Smooth muscle cell of the brain vasculature (primary cell): ENCODE measurements around the gene SIRPD.

Source experiments
- DNase-seq: peaks from one replicate; pipeline ENCODE4 v3.0.0-alpha.2; 2012; ENCODE audit warnings: low read depth, low spot score

The SIRPD gene

DNA sequence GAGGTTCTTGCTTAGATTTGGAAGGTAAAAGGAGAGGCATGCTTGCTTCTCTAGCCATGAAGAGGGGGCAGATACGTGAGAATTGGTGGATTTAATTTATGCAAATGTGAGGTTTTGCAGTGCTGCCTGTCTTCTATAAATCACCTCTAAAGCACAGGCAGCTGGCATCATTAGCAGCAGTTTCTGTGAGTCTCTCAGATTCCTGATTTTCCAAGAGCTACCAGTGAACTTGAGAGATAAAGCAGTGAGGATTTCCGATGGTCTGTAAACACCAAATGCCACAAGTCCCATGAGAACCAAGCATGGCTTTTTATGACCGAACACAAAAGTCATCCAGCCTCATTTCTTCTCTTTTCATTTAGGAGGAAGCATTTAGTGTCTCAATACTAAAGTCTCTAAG, 63.1 kb downstream of the SIRPD start:
- no peak for DNase-seq

DNA sequence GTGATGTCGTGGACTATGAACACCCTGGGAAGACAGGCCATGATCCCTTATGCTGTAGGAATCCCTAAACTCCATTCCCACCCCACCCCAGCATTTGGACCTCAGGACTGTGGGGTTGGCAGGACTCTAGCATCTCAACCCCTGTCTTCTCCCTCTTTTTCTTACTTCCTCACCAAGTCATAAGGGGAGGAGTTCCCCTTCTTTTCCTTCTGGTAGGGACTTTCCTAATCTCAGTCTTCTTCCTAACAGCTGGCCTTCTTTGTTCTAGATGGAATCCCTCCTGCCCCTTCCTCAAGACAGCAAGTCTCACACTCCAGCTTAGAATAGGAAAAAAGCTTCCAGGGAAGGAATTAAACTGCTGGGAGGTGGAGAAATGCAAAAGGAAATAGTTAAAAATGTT, 64.0 kb downstream of the SIRPD start:
- no peak for DNase-seq

DNA sequence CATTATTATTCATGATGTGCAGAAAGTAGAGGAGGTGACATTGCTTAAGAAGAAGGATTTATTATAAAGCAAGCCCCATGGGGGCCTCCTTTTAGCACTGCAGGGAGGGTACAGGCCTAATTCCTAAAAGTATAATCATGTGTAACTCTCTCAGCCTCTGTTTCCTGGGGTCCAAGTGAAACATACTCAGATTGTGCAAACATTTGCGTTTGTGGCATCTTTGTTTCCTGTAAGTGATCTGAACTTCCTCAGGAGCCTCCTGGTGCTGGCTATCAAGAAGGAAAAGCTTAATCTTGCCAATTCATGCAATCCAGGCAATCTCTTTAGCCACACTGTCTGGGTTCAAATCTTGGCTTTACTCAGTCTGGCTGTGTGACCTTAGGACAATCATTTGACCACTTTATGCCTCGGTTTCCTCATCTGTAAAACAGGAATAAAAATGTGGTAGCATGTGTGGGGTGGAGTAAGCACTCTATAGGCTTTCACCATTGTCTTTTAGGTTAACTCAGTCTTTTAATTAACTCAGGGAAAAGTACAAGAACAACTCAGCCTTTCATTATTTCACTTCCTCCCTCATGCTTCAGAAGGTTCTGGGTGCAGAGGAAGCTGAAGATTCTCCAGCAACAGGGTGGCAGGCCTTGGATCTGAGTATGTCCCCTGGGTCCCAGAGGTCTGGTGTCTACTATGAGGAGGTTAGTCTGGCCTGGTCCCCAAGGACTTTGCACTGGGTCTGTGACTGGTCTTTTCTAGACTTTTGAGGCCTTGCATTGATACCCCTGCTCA, 65.5 kb downstream of the SIRPD start:
- DNase-seq, result no peak

DNA sequence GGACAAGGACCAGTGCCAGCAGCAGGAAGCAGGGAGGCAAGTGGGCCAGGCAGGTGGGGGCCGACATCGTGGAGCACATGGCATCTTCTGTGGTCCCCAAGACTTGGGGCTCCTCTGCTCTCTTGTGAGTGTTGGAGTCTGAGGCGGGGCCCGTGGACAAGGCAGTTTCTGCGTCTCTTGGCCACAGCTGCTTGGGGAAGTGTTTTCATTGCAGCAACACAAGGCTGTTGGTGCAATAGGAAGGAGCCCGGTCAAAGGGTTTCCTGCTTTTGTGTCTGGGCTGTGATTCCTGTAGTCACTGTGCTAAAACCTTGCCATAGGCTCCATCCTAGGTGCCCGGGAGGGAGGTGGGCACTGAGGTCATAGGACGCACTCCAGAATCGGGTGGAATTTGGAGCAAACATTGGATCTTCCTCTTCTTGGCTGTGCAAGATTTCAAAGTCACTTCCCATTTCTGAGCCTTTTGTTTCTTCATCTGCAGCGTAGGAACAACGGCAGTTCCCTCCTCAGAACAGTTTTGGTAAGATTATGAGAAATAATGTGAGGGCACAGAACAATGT, 66.1 kb downstream of the SIRPD start, which contains the start of gene SIRPB2:
Gene SIRPB2, minus strand, starts transcription at position 140 of the 560 bp plus-strand sequence. Its CDS starts 61 bp downstream, at position 79.
- no peak for DNase-seq

DNA sequence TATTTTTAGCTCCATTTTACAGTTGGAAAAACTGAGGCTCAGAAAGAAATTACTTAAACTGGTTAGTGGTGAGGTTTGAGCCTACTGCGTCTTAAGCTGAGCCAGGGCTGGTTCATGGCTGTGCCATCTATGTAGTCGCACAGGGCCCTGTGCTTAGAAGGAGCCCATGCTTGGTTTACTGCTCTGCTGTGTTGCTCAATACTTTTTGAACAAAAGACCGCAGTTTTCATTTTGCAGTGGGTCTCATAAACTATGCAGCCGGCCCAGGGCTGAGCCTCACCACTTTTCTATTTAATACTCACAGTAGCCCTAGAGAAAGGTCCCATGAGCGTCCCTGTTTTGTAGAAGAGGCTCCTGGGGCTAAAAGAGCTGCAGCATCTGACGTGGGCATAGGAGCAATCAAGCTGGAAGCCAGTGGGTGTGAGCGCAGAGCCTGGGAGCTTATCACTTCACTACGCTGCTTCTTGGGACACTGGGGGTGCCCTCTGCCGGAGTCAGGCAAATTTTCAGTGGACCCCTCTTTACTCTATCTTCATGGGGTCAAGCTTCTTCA, 66.8 kb downstream of the SIRPD start:
- no peak for DNase-seq

DNA sequence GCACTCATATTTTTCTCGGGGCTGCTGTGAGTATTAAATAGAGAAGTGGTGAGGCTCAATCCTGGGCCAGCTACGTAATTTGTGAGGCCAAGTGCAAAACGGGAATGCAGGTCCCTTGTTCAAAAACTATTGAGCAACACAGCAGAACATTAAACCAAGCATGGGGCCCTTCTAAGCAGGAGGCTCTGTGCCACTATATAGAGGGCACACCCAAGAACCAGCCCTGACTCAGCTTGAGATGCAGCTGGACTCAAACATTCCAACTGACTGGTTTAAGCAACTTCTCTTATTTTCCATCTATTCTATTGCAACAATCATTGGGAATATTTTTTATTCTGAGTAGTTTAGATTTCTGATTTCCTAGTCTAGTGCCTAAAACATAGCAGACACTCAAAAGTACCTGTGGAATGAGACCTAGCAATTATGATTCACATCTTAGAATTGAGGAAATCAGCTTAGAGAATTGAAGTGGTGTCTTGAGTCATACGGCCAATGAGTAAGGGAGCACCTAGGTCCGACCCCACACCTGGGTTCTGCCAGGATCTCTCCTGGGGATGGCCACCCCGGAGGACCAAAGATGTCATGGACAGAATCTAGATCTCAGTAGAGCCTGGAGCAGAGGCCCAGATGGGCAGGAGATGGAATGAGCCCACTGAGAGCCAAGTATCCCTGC, 67.6 kb downstream of the SIRPD start:
- no peak for DNase-seq

DNA sequence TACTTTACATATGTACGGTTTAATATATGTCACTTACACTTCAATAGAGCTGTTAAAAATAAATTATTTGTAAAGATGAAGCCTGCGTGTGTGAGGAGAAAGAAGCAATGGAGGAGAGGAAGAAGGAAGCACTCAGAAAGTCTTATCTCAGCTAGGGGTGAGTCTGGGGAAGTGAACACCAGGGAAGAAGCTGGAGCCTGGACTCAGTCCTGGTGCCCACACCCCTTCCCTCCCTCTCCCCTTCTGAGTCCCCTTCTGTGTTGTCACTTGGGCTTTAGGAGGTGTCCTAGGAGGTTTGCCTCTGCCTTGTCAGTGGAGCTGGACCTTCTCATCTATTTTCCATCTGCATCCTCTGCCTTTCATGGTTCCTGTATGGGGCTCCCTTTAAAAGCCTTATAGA, 68.2 kb downstream of the SIRPD start:
- DNase-seq, result no peak

DNA sequence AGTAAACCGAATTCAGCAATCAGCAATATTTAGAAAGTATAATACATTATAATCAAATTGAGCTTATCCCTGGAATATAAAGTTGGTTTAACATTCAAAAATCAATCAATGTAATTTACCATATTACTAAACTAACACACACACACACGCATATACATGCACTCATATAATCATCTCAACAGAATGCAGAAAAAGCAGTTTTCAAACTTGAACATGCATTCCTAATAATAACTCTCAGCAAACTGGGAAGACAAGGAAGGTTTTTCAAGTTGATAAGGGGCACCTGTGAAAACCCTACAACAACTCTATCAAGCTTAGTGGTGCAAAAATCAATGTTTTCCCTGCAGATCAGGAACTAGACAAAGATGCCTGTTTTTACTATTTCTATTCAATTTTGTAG, 70.9 kb downstream of the SIRPD start:
- DNase-seq, result no peak

DNA sequence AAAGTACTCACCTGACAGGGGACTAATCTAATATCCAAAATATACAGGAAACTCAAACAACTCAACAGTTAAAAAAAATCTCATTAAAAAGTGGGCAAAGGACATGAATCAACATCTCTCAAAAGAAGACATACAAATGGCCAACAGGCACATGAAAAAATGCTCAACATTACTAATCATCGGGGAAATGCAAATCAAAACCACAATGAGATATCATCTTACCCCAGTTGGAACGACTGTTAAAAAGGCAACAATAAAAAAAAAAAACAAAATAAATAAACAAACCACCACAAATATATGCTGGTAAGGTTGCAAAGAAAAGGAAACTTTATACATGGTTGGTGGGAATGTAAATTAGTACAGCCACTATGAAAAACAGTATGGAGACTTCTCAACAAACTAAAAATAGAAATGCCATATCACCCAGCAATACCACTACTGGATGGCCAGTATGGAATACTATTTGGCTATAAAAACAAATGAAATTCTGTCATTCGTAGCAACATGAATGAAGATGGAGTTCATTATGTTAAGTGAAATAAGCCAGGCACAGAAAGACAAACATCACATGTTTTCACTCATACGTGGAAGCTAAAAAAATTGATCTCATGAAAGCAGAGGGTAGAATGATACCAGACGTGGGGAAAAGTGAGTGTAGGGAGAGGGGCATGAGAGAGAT, 72.9 kb downstream of the SIRPD start:
- no peak for DNase-seq
